Measurements from ENCODE around the gene TRIM65.
A peak's percentile ranks its signal among the peaks of the same experiment; 100 is the strongest.
"Not testable (repeated sequence)": the region's sequence is repeated elsewhere in the genome, so short reads cannot be mapped to it uniquely, and the experiment has no call there.

The TRIM65 gene

GRCh38 chr17:75873587-75874322 lies 23.0 kb downstream of the TRIM65 start:
- no peak overlapping the region for H3K9ac ChIP-seq (ENCODE audit: low read depth, low read length)
- H3K36me3 ChIP-seq (ENCODE audit: insufficient read depth, low read length), result no peaks in the 10 kb centered on the region
- H3K4me3 ChIP-seq (ENCODE audit: low read length), result no peak overlapping the region
- H3K27ac ChIP-seq (ENCODE audit: low read depth, low read length), result no peak overlapping the region
- 95% methylated on average over 10 of the region's 11 CpGs for WGBS
- H3K27me3 ChIP-seq (ENCODE audit: insufficient read depth, low read length), result peaks cover 24% of the 10 kb centered on the region
- H3K9me3 ChIP-seq (ENCODE audit: insufficient read depth, low read depth, low read length), result no peaks in the 10 kb centered on the region
- H3K4me1 ChIP-seq (ENCODE audit: insufficient read depth, low read length), result 0 out of 2 replicates have a peak, but pooled peaks cover 9% of the 10 kb centered on the region

- no peak overlapping the region for H3K27ac ChIP-seq (ENCODE audit: low read depth, low read length)
- no peak overlapping the region for H3K4me3 ChIP-seq (ENCODE audit: low read length)
- no peaks in the 10 kb centered on the region for H3K9me3 ChIP-seq (ENCODE audit: insufficient read depth, low read depth, low read length)
- H3K9ac ChIP-seq (ENCODE audit: low read depth, low read length), result 0 out of 2 replicates have a peak overlapping the region, but pooled peaks have one; percentile 16
- H3K36me3 ChIP-seq (ENCODE audit: insufficient read depth, low read length), result no peaks in the 10 kb centered on the region
- 77% methylated on average over 13 of the region's 13 CpGs for WGBS
- H3K27me3 ChIP-seq (ENCODE audit: insufficient read depth, low read length), result peaks cover 13% of the 10 kb centered on the region
- H3K4me1 ChIP-seq (ENCODE audit: insufficient read depth, low read length), result 0 out of 2 replicates have a peak, but pooled peaks cover 9% of the 10 kb centered on the region
These were observed 24.1 kb downstream of the TRIM65 start for GRCh38 chr17:75872434-75873351.

- not testable (repeated sequence) for H3K9ac ChIP-seq (ENCODE audit: low read depth, low read length); H3K9me3 ChIP-seq (ENCODE audit: insufficient read depth, low read depth, low read length); H3K27ac ChIP-seq (ENCODE audit: low read depth, low read length); H3K4me3 ChIP-seq (ENCODE audit: low read length); H3K27me3 ChIP-seq (ENCODE audit: insufficient read depth, low read length); H3K36me3 ChIP-seq (ENCODE audit: insufficient read depth, low read length); H3K4me1 ChIP-seq (ENCODE audit: insufficient read depth, low read length)
- 93% methylated on average over 9 of the region's 10 CpGs for WGBS
These were observed 26.5 kb downstream of the TRIM65 start for GRCh38 chr17:75870228-75870627.

- no peak overlapping the region for H3K9ac ChIP-seq (ENCODE audit: low read depth, low read length)
- WGBS, result 84% methylated on average over 23 of the region's 23 CpGs
- no peak overlapping the region for H3K27ac ChIP-seq (ENCODE audit: low read depth, low read length)
- H3K27me3 ChIP-seq (ENCODE audit: insufficient read depth, low read length), result no peaks in the 10 kb centered on the region
- no peak overlapping the region for H3K4me3 ChIP-seq (ENCODE audit: low read length)
- no peaks in the 10 kb centered on the region for H3K36me3 ChIP-seq (ENCODE audit: insufficient read depth, low read length)
- H3K9me3 ChIP-seq (ENCODE audit: insufficient read depth, low read depth, low read length), result no peaks in the 10 kb centered on the region
- H3K4me1 ChIP-seq (ENCODE audit: insufficient read depth, low read length), result no peaks in the 10 kb centered on the region
These were observed 27.2 kb downstream of the TRIM65 start for GRCh38 chr17:75869282-75870141.

- H3K4me1 ChIP-seq (ENCODE audit: insufficient read depth, low read length); H3K9ac ChIP-seq (ENCODE audit: low read depth, low read length); H3K9me3 ChIP-seq (ENCODE audit: insufficient read depth, low read depth, low read length); H3K36me3 ChIP-seq (ENCODE audit: insufficient read depth, low read length); H3K27me3 ChIP-seq (ENCODE audit: insufficient read depth, low read length); H3K4me3 ChIP-seq (ENCODE audit: low read length); H3K27ac ChIP-seq (ENCODE audit: low read depth, low read length): not testable (repeated sequence)
- 94% methylated on average over 12 of the region's 12 CpGs for WGBS
These were observed 27.9 kb downstream of the TRIM65 start for GRCh38 chr17:75868730-75869281.

- not testable (repeated sequence) for H3K4me3 ChIP-seq (ENCODE audit: low read length); H3K27me3 ChIP-seq (ENCODE audit: insufficient read depth, low read length); H3K9me3 ChIP-seq (ENCODE audit: insufficient read depth, low read depth, low read length); H3K36me3 ChIP-seq (ENCODE audit: insufficient read depth, low read length); H3K4me1 ChIP-seq (ENCODE audit: insufficient read depth, low read length); H3K27ac ChIP-seq (ENCODE audit: low read depth, low read length); H3K9ac ChIP-seq (ENCODE audit: low read depth, low read length)
- WGBS, result 88% methylated on average over 16 of the region's 17 CpGs
These were observed 31.2 kb downstream of the TRIM65 start for GRCh38 chr17:75865404-75866188.

GRCh38 chr17:75864887-75865286 lies 31.9 kb downstream of the TRIM65 start:
- not testable (repeated sequence) for H3K9ac ChIP-seq (ENCODE audit: low read depth, low read length); H3K36me3 ChIP-seq (ENCODE audit: insufficient read depth, low read length); H3K27ac ChIP-seq (ENCODE audit: low read depth, low read length); H3K4me1 ChIP-seq (ENCODE audit: insufficient read depth, low read length); H3K9me3 ChIP-seq (ENCODE audit: insufficient read depth, low read depth, low read length); H3K4me3 ChIP-seq (ENCODE audit: low read length); H3K27me3 ChIP-seq (ENCODE audit: insufficient read depth, low read length)
- WGBS, result 90% methylated on average over 4 of the region's 4 CpGs

- Histone ChIP-seq H3K27me3 (ENCODE audit: insufficient read depth, low read length) (no peaks in the 10 kb centered on the region), H3K9ac (ENCODE audit: low read depth, low read length) (no peak overlapping the region), H3K27ac (ENCODE audit: low read depth, low read length) (no peak overlapping the region), H3K4me1 (ENCODE audit: insufficient read depth, low read length) (no peaks in the 10 kb centered on the region), H3K9me3 (ENCODE audit: insufficient read depth, low read depth, low read length) (no peaks in the 10 kb centered on the region), H3K4me3 (ENCODE audit: low read length) (no peak overlapping the region), H3K36me3 (ENCODE audit: insufficient read depth, low read length) (no peaks in the 10 kb centered on the region)
- 83% methylated on average over 8 of the region's 8 CpGs for WGBS
These were observed 32.3 kb downstream of the TRIM65 start for GRCh38 chr17:75864448-75864871.

GRCh38 chr17:75861927-75862317 lies 34.8 kb downstream of the TRIM65 start:
- Histone ChIP-seq H3K9ac (ENCODE audit: low read depth, low read length) (no peak overlapping the region), H3K4me1 (ENCODE audit: insufficient read depth, low read length) (no peaks in the 10 kb centered on the region), H3K27me3 (ENCODE audit: insufficient read depth, low read length) (no peaks in the 10 kb centered on the region), H3K9me3 (ENCODE audit: insufficient read depth, low read depth, low read length) (no peaks in the 10 kb centered on the region), H3K27ac (ENCODE audit: low read depth, low read length) (no peak overlapping the region), H3K36me3 (ENCODE audit: insufficient read depth, low read length) (no peaks in the 10 kb centered on the region), H3K4me3 (ENCODE audit: low read length) (no peak overlapping the region)
- WGBS, result 95% methylated on average over 9 of the region's 9 CpGs

- not testable (repeated sequence) for H3K9ac ChIP-seq (ENCODE audit: low read depth, low read length); H3K27me3 ChIP-seq (ENCODE audit: insufficient read depth, low read length); H3K4me1 ChIP-seq (ENCODE audit: insufficient read depth, low read length); H3K36me3 ChIP-seq (ENCODE audit: insufficient read depth, low read length); H3K9me3 ChIP-seq (ENCODE audit: insufficient read depth, low read depth, low read length); H3K27ac ChIP-seq (ENCODE audit: low read depth, low read length); H3K4me3 ChIP-seq (ENCODE audit: low read length)
- 91% methylated on average over 10 of the region's 10 CpGs for WGBS
These were observed 37.4 kb downstream of the TRIM65 start for GRCh38 chr17:75859358-75859757.
